Measurements from ENCODE around the gene FAM187B. TPM values are rescaled to one million over a fixed set of nuclear protein-coding genes. Genes with fewer than 3 reads are reported as not detected.

FAM187B gene
- total RNA-seq, 1 experiment from 2014 or later = not detected

DNA sequence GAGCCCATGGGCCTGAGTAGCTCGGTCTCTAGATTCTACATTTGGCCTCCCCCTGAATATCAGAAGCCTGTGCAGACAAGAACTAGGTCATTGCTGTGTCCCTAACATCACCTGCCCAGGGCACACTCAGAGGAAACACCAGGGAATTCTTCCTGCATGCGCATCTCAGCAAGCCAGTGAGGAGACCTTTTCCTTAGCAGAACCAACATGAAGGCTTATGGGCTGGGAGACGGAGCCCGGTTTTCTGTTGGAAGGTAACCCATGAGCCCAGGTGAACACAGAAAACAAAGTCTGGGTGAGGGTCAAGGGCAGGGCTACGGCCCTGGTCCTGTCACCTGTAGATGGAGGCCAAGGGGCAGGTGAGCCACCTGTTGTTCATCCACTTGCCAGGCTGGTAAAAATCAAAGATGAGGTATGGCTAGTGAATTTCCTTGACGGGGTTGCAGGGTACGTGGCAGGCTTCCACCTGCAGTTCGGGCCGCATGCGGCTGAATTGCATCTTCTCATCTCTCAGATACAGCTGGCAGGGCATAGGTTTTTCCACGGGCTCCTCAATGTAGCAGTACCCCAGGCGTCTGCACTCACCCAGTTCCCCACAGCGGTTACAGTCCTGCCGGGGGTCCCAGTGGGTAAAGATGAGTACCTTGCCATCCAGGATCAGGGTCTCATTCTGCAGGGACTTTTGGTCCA, 3.6 kb upstream of the FAM187B start:
- H3K27me3 ChIP-seq (replicated peaks; ENCODE audit: insufficient read depth, low read depth, low read length, poor library complexity) = no peaks in the 10 kb centered on the region
- no peak overlapping the region for H3K4me3 ChIP-seq (ENCODE audit: low read depth, low read length, poor library complexity, severe bottlenecking)
- no peaks in the 10 kb centered on the region for H3K4me1 ChIP-seq (ENCODE audit: insufficient read depth, low read length, poor library complexity, severe bottlenecking)
- ChIA-PET POLR2A (ENCODE audit: low non-redundant PET) (no interaction called here), CTCF (no interaction called here)
- TF ChIP-seq EZH2 (IDR thresholded peaks at IDR 0.05; ENCODE audit: borderline replicate concordance, low read depth, low read length, poor library complexity, severe bottlenecking) = no peak
- TF ChIP-seq, protein P1, sequence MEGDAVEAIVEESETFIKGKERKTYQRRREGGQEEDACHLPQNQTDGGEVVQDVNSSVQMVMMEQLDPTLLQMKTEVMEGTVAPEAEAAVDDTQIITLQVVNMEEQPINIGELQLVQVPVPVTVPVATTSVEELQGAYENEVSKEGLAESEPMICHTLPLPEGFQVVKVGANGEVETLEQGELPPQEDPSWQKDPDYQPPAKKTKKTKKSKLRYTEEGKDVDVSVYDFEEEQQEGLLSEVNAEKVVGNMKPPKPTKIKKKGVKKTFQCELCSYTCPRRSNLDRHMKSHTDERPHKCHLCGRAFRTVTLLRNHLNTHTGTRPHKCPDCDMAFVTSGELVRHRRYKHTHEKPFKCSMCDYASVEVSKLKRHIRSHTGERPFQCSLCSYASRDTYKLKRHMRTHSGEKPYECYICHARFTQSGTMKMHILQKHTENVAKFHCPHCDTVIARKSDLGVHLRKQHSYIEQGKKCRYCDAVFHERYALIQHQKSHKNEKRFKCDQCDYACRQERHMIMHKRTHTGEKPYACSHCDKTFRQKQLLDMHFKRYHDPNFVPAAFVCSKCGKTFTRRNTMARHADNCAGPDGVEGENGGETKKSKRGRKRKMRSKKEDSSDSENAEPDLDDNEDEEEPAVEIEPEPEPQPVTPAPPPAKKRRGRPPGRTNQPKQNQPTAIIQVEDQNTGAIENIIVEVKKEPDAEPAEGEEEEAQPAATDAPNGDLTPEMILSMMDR (conservative IDR thresholded peaks at IDR 0.05; ENCODE audit: low read depth, low read length) = no peak
- no peak for DNase-seq (ENCODE audit: low spot score)
- H3K36me3 ChIP-seq (ENCODE audit: insufficient read depth, low read length, poor library complexity, severe bottlenecking) = no peaks in the 10 kb centered on the region
- H3K27ac ChIP-seq (ENCODE audit: low read depth, low read length, poor library complexity, severe bottlenecking) = no peak overlapping the region
- H3K9me3 ChIP-seq (ENCODE audit: low read depth, low read length, poor library complexity, severe bottlenecking) = no peaks in the 10 kb centered on the region
- intact Hi-C loops (cut with micrococcal nuclease; ENCODE audit: unreplicated experiment) = no loop called here
- BruUV-seq (replicated peaks) = no TSS peak

- intact Hi-C loops (cut with micrococcal nuclease; ENCODE audit: unreplicated experiment) = no loop called here
- BruUV-seq (replicated peaks) = no TSS peak
- H3K27me3 ChIP-seq (replicated peaks; ENCODE audit: insufficient read depth, low read depth, low read length, poor library complexity) = no peaks in the 10 kb centered on the region
- DNase-seq (ENCODE audit: low spot score) = no peak
- no peaks in the 10 kb centered on the region for H3K9me3 ChIP-seq (ENCODE audit: low read depth, low read length, poor library complexity, severe bottlenecking)
- no peak overlapping the region for H3K4me3 ChIP-seq (ENCODE audit: low read depth, low read length, poor library complexity, severe bottlenecking)
- no peaks in the 10 kb centered on the region for H3K36me3 ChIP-seq (ENCODE audit: insufficient read depth, low read length, poor library complexity, severe bottlenecking)
- TF ChIP-seq, protein P1 (conservative IDR thresholded peaks at IDR 0.05; ENCODE audit: low read depth, low read length) = no peak
- no peak for TF ChIP-seq EZH2 (IDR thresholded peaks at IDR 0.05; ENCODE audit: borderline replicate concordance, low read depth, low read length, poor library complexity, severe bottlenecking)
- CTCF ChIA-PET = no interaction called here
- no peaks in the 10 kb centered on the region for H3K4me1 ChIP-seq (ENCODE audit: insufficient read depth, low read length, poor library complexity, severe bottlenecking)
- POLR2A ChIA-PET (ENCODE audit: low non-redundant PET) = no interaction called here
- no peak overlapping the region for H3K27ac ChIP-seq (ENCODE audit: low read depth, low read length, poor library complexity, severe bottlenecking)
Measured at GRCh38 chr19:35229601-35230000, 1.1 kb upstream of the FAM187B start.

DNA sequence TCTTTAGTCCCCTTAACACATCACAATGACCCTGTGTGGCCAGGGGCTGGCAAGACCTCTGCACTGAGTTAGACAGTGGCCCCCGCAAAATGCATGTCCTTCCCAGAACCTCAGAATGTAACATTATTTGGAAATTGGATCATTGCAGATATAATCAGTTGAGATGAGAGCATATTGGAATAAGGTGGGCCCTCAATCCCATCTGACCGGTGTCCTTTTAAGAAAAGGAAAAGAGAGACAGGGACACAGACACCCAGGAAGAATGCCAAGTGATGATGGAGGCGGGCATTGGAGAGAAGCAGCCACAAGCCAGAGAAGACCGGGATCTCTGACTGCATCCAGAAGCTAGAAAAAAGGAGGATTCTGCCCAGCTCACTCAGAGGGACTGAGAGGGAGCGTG, 1.8 kb downstream of the FAM187B start:
- ChIA-PET CTCF (no interaction called here), POLR2A (ENCODE audit: low non-redundant PET) (no interaction called here)
- Histone ChIP-seq H3K4me1 (ENCODE audit: insufficient read depth, low read length, poor library complexity, severe bottlenecking) (no peaks in the 10 kb centered on the region), H3K36me3 (ENCODE audit: insufficient read depth, low read length, poor library complexity, severe bottlenecking) (no peaks in the 10 kb centered on the region), H3K27ac (ENCODE audit: low read depth, low read length, poor library complexity, severe bottlenecking) (no peak overlapping the region), H3K27me3 (replicated peaks; ENCODE audit: insufficient read depth, low read depth, low read length, poor library complexity) (no peaks in the 10 kb centered on the region), H3K4me3 (ENCODE audit: low read depth, low read length, poor library complexity, severe bottlenecking) (no peak overlapping the region), H3K9me3 (ENCODE audit: low read depth, low read length, poor library complexity, severe bottlenecking) (no peaks in the 10 kb centered on the region)
- intact Hi-C loops (cut with micrococcal nuclease; ENCODE audit: unreplicated experiment) = no loop called here
- DNase-seq (ENCODE audit: low spot score) = no peak
- TF ChIP-seq EZH2 (IDR thresholded peaks at IDR 0.05; ENCODE audit: borderline replicate concordance, low read depth, low read length, poor library complexity, severe bottlenecking) = no peak
- BruUV-seq (replicated peaks) = no TSS peak

DNA sequence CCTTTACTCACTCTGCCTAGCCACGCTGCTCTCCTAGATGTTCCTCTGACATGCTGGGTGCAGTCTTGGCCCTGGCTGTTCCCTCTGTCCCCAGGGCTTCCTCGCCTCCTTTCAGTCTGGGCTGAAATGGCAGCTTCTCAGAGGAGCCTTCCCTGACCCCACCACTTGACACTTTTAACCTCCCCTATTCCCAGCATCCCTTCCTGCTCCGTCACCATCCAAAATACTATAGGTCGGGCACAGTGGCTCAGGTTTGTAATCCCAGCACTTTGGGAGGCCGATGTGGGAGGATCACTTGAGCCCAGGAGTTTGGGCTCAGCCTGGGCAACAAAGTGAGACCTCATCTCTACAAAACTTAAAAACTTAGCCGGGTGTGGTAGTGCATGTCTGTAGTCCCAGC, 2.6 kb downstream of the FAM187B start:
- no peak for TF ChIP-seq EZH2 (IDR thresholded peaks at IDR 0.05; ENCODE audit: borderline replicate concordance, low read depth, low read length, poor library complexity, severe bottlenecking)
- TF ChIP-seq, protein P1 (conservative IDR thresholded peaks at IDR 0.05; ENCODE audit: low read depth, low read length) = no peak
- ChIA-PET CTCF (no interaction called here), POLR2A (ENCODE audit: low non-redundant PET) (no interaction called here)
- Histone ChIP-seq H3K27me3 (replicated peaks; ENCODE audit: insufficient read depth, low read depth, low read length, poor library complexity) (no peaks in the 10 kb centered on the region), H3K36me3 (ENCODE audit: insufficient read depth, low read length, poor library complexity, severe bottlenecking) (no peaks in the 10 kb centered on the region), H3K9me3 (ENCODE audit: low read depth, low read length, poor library complexity, severe bottlenecking) (no peaks in the 10 kb centered on the region), H3K4me3 (ENCODE audit: low read depth, low read length, poor library complexity, severe bottlenecking) (no peak overlapping the region), H3K27ac (ENCODE audit: low read depth, low read length, poor library complexity, severe bottlenecking) (no peak overlapping the region), H3K4me1 (ENCODE audit: insufficient read depth, low read length, poor library complexity, severe bottlenecking) (no peaks in the 10 kb centered on the region)
- intact Hi-C loops (cut with micrococcal nuclease; ENCODE audit: unreplicated experiment) = no loop called here
- BruUV-seq (replicated peaks) = no TSS peak
- DNase-seq (ENCODE audit: low spot score) = no peak

Measured in A673 (cell line).